DLD1 (cell line): ENCODE results near the gene TREX2.

ENCODE experiments used
- in situ Hi-C: cut with HindIII; loops from 2 replicates; pipeline ENCODE4 v1.10.0; 2017; ENCODE audit warnings: low sequenced_read_pairs

Gene TREX2

GRCh38 chrX:153457136-153457825 is 11.4 kb upstream of the TREX2 start:
- in situ Hi-C loops, result no loop called here

GRCh38 chrX:153456704-153457103 is 10.8 kb upstream of the TREX2 start:
- in situ Hi-C loops, result no loop called here

- in situ Hi-C loops, result no loop called here
Measured at GRCh38 chrX:153456161-153456560, 10.3 kb upstream of the TREX2 start.

GRCh38 chrX:153455571-153455970 is 9.7 kb upstream of the TREX2 start:
- in situ Hi-C loops, result no loop called here

- in situ Hi-C loops, result no loop called here
Measured at GRCh38 chrX:153454901-153455550, 9.2 kb upstream of the TREX2 start.

GRCh38 chrX:153450949-153451277 is 5.1 kb upstream of the TREX2 start:
- in situ Hi-C loops, result no loop called here

- in situ Hi-C loops, result no loop called here
Measured at GRCh38 chrX:153450114-153450948, 4.5 kb upstream of the TREX2 start.

GRCh38 chrX:153449368-153450113 is 3.7 kb upstream of the TREX2 start:
- in situ Hi-C loops, result no loop called here

- in situ Hi-C loops, result no loop called here
Measured at GRCh38 chrX:153448556-153449367, 2.9 kb upstream of the TREX2 start.

GRCh38 chrX:153447581-153447960 is 1.7 kb upstream of the TREX2 start:
- in situ Hi-C loops, result no loop called here

GRCh38 chrX:153446950-153447580 is 1.2 kb upstream of the TREX2 start:
- in situ Hi-C loops, result no loop called here

GRCh38 chrX:153446636-153446936 is 730 bp upstream of the TREX2 start:
- in situ Hi-C loops, result no loop called here

GRCh38 chrX:153445106-153445855 is 575 bp downstream of the TREX2 start:
- in situ Hi-C loops, result no loop called here

- in situ Hi-C loops, result no loop called here
Measured at GRCh38 chrX:153444333-153445011, 1.4 kb downstream of the TREX2 start.

- in situ Hi-C loops, result no loop called here
Measured at GRCh38 chrX:153443476-153444332, 2.2 kb downstream of the TREX2 start.

GRCh38 chrX:153442463-153442862 is 3.4 kb downstream of the TREX2 start:
- in situ Hi-C loops, result no loop called here

- in situ Hi-C loops, result no loop called here
Measured at GRCh38 chrX:153441981-153442380, 3.9 kb downstream of the TREX2 start.

- in situ Hi-C loops, result no loop called here
Measured at GRCh38 chrX:153441296-153441695, 4.6 kb downstream of the TREX2 start.
